HEK293 (cell line): ENCODE data around the gene UGT1A3.

ENCODE experiments used
- CTCF ChIA-PET: fragments of 350-600 bp; formaldehyde crosslinking; extraction: SDS; loops from one replicate; lab custom pipeline; 2021; ENCODE audit warnings: antibody characterized with exemption; lab: Yijun Ruan, JAX
- POLR2A ChIA-PET: fragments of 300-600 bp; formaldehyde crosslinking; extraction: SDS; loops from one replicate; lab custom pipeline; 2020; ENCODE audit warnings: antibody characterized with exemption, inconsistent platforms; lab: Yijun Ruan, JAX
- H3K27ac ChIP-seq: fragments of 200-500 bp; sonication (Bioruptor generic); 2 replicates; pipeline ENCODE4 v1.5.1; 2014; ENCODE audit warnings: low read depth, low read length, control low read depth, inconsistent platforms; ENCODE audit errors: extremely low read depth
- H3K36me3 ChIP-seq, 2 experiments: fragments of 200-500 bp in 1 of 2; sonication (Bioruptor generic) in 1 of 2; 1 replicate in 1 of 2; 2 replicates in 1 of 2; pipeline ENCODE4 v1.5.1; 2014 to 2017; ENCODE audit warnings: inconsistent platforms in 2 of 2, low read length in 2 of 2; ENCODE audit not compliant: control insufficient read depth in 2 of 2, insufficient read depth in 1 of 2
- H3K4me1 ChIP-seq: fragments of 200-500 bp; sonication (Bioruptor generic); 2 replicates; pipeline ENCODE4 v1.5.1; 2014; ENCODE audit warnings: mild to moderate bottlenecking, low read length, inconsistent platforms; ENCODE audit not compliant: control insufficient read depth, insufficient read depth
- H3K4me3 ChIP-seq: 2 replicates; pipeline ENCODE4 v1.5.1; 2011; ENCODE audit warnings: low read depth, mild to moderate bottlenecking, control low read depth, low read length, moderate library complexity
- H3K9me3 ChIP-seq: fragments of 200-500 bp; sonication (Bioruptor generic); 2 replicates; pipeline ENCODE4 v1.5.1; 2014; ENCODE audit warnings: low read depth, low read length, inconsistent platforms; ENCODE audit not compliant: control insufficient read depth, insufficient read depth
- KLF10 ChIP-seq: fragments of 450-650 bp; IDR thresholded peaks from 2 replicates; pipeline ENCODE4 v1.5.1; 2018; ENCODE audit warnings: missing biosample characterization, mild to moderate bottlenecking, missing genetic modification characterization
- MZF1 ChIP-seq: fragments of 450-650 bp; formaldehyde crosslinking; IDR thresholded peaks from 2 replicates; pipeline ENCODE4 v1.5.1; 2017; ENCODE audit warnings: missing biosample characterization, missing genetic modification characterization, borderline replicate concordance
- PRDM1 ChIP-seq: fragments of 450-650 bp; formaldehyde crosslinking; IDR thresholded peaks from 2 replicates; pipeline ENCODE4; 2016; ENCODE audit warnings: missing biosample characterization, missing genetic modification characterization
- TRIM28 ChIP-seq: IDR thresholded peaks from 2 replicates; pipeline ENCODE4 v1.6.1; 2011; ENCODE audit warnings: low read length, control low read depth, borderline replicate concordance
- WT1 ChIP-seq: fragments of 450-650 bp; formaldehyde crosslinking; IDR thresholded peaks from 2 replicates; pipeline ENCODE4 v1.5.1; 2016; ENCODE audit warnings: missing biosample characterization, missing genetic modification characterization
- ZIC2 ChIP-seq: fragments of 450-650 bp; formaldehyde crosslinking; IDR thresholded peaks from 2 replicates; pipeline ENCODE4 v1.5.1; 2016; ENCODE audit warnings: missing biosample characterization, missing genetic modification characterization
- ZNF157 ChIP-seq: fragments of 450-650 bp; formaldehyde crosslinking; IDR thresholded peaks from 2 replicates; pipeline ENCODE4 v1.5.1; 2016; ENCODE audit warnings: missing biosample characterization, missing genetic modification characterization
- ZNF169 ChIP-seq: fragments of 450-650 bp; formaldehyde crosslinking; IDR thresholded peaks from 2 replicates; pipeline ENCODE4 v1.5.1; 2016; ENCODE audit warnings: missing biosample characterization, missing genetic modification characterization
- ZNF202 ChIP-seq: fragments of 450-650 bp; formaldehyde crosslinking; IDR thresholded peaks from 2 replicates; pipeline ENCODE4 v1.5.1; 2016; ENCODE audit warnings: missing biosample characterization, missing genetic modification characterization, borderline replicate concordance
- ZNF394 ChIP-seq: fragments of 450-650 bp; formaldehyde crosslinking; IDR thresholded peaks from 2 replicates; pipeline ENCODE4 v1.5.1; 2016; ENCODE audit warnings: missing biosample characterization, missing genetic modification characterization, mild to moderate bottlenecking, moderate library complexity, borderline replicate concordance
- ZNF530 ChIP-seq: fragments of 450-650 bp; formaldehyde crosslinking; IDR thresholded peaks from 2 replicates; pipeline ENCODE4 v1.5.1; 2016; ENCODE audit warnings: low read depth, missing biosample characterization, missing genetic modification characterization
- ZNF560 ChIP-seq: fragments of 450-650 bp; formaldehyde crosslinking; IDR thresholded peaks from 2 replicates; pipeline ENCODE4 v1.5.1; 2017; ENCODE audit warnings: missing biosample characterization, missing genetic modification characterization, borderline replicate concordance
- ZNF600 ChIP-seq: fragments of 450-650 bp; formaldehyde crosslinking; IDR thresholded peaks from 2 replicates; pipeline ENCODE4 v1.5.1; 2016; ENCODE audit warnings: missing biosample characterization, missing genetic modification characterization
- ZNF785 ChIP-seq: fragments of 450-650 bp; formaldehyde crosslinking; IDR thresholded peaks from 2 replicates; pipeline ENCODE4 v1.5.1; 2016; ENCODE audit warnings: missing biosample characterization, missing genetic modification characterization
- ZNF791 ChIP-seq: fragments of 450-650 bp; formaldehyde crosslinking; IDR thresholded peaks from 2 replicates; pipeline ENCODE4 v1.5.1; 2016; ENCODE audit warnings: missing biosample characterization, missing genetic modification characterization
- ZSCAN23 ChIP-seq: fragments of 450-650 bp; formaldehyde crosslinking; IDR thresholded peaks from 2 replicates; pipeline ENCODE4 v1.5.1; 2016; ENCODE audit warnings: missing biosample characterization, missing genetic modification characterization
- TF ChIP-seq, protein P1 (sequence below): fragments of 450-650 bp; formaldehyde crosslinking; IDR thresholded peaks from 2 replicates; pipeline ENCODE4 v1.5.1; 2016; ENCODE audit warnings: missing biosample characterization, missing genetic modification characterization
- TF ChIP-seq, protein P2 (sequence below): fragments of 450-650 bp; formaldehyde crosslinking; IDR thresholded peaks from 2 replicates; pipeline ENCODE4 v1.5.1; 2017; ENCODE audit warnings: missing biosample characterization, missing genetic modification characterization
- TF ChIP-seq, protein P3 (sequence below): fragments of 450-650 bp; formaldehyde crosslinking; IDR thresholded peaks from 2 replicates; pipeline ENCODE4 v1.5.1; 2016; ENCODE audit warnings: missing biosample characterization, missing genetic modification characterization

Gene UGT1A3

DNA sequence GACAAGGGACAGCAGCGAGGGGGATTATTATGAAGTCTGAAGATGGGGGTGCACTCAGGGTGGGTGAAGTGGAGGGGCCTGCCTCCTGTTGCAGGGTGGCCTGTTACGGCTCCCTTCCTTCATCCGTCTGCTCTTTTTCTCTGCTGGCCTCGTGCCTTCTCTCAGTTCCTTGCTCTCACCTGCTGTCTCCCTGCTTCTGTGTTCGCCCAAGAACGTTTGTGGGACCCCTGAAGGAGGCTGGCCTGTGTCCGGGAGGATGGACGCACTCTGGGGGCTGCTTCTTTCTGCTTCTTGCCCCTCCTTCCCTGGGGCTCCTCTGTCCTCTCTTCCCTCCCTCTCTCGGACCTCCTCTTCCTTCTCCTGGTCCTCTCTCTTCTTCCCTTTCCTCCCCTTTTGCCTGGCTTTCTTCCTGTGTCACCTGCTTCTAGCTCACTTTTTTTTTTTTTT, 63.1 kb downstream of the UGT1A3 start:
- POLR2A ChIA-PET = no interaction called here

DNA sequence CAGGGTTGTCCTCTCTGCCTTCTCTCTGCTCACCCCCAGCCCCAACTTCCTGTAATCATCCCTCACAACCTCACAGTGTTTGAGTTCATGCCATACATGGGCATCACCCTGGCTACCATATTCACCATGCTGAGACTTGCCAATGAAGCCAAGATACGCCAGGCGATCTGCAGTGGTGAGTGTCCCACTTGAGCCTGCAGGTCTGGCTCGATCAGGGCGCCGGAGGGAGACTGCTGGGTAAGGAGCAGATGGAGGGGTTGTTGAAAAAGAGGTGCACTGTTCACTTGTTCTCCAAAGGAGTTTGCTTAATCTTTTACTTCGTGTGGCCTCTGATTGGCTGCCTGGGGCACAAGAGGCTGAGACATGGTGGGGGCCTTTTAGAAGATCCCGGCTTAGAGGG, 63.9 kb downstream of the UGT1A3 start:
- H3K36me3 ChIP-seq = no peaks in the 10 kb centered on the region
- TF ChIP-seq ZIC2 (tag by site-specific recombination) = no peak
- no peak for TF ChIP-seq ZNF600
- TF ChIP-seq MZF1 (tag by site-specific recombination) = no peak
- no peak for TF ChIP-seq ZNF560 (tag by site-specific recombination)
- no peak for TF ChIP-seq PRDM1
- TF ChIP-seq ZNF394 (tag by site-specific recombination) = no peak
- no peak for TF ChIP-seq ZNF169 (tag by site-specific recombination)
- TF ChIP-seq, protein P1, sequence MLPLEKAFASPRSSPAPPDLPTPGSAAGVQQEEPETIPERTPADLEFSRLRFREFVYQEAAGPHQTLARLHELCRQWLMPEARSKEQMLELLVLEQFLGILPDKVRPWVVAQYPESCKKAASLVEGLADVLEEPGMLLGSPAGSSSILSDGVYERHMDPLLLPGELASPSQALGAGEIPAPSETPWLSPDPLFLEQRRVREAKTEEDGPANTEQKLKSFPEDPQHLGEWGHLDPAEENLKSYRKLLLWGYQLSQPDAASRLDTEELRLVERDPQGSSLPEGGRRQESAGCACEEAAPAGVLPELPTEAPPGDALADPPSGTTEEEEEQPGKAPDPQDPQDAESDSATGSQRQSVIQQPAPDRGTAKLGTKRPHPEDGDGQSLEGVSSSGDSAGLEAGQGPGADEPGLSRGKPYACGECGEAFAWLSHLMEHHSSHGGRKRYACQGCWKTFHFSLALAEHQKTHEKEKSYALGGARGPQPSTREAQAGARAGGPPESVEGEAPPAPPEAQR = no peak
- TF ChIP-seq ZNF785 (tag by site-specific recombination) = no peak
- no peak for TF ChIP-seq ZNF791 (tag by site-specific recombination)
- POLR2A ChIA-PET = no interaction called here
- no peak overlapping the region for H3K27ac ChIP-seq
- H3K4me1 ChIP-seq = no peaks in the 10 kb centered on the region
- CTCF ChIA-PET = interaction anchor here (1.0 kb wide), 1 partner anchor 65 kb away, joined by 3 read pairs; no protein-coding TSS in a partner anchor
- H3K4me3 ChIP-seq = no peak overlapping the region
- H3K9me3 ChIP-seq = no peaks in the 10 kb centered on the region

More for the DNA sequence above, 63.1 kb downstream of the UGT1A3 start:
- no peaks in the 10 kb centered on the region for H3K9me3 ChIP-seq
- H3K36me3 ChIP-seq = no peaks in the 10 kb centered on the region
- no peak overlapping the region for H3K27ac ChIP-seq
- H3K4me1 ChIP-seq = no peaks in the 10 kb centered on the region
- H3K4me3 ChIP-seq = no peak overlapping the region
- TF ChIP-seq TRIM28 = no peak
- no peak for TF ChIP-seq ZNF157 (tag by site-specific recombination)
- TF ChIP-seq, protein P2, sequence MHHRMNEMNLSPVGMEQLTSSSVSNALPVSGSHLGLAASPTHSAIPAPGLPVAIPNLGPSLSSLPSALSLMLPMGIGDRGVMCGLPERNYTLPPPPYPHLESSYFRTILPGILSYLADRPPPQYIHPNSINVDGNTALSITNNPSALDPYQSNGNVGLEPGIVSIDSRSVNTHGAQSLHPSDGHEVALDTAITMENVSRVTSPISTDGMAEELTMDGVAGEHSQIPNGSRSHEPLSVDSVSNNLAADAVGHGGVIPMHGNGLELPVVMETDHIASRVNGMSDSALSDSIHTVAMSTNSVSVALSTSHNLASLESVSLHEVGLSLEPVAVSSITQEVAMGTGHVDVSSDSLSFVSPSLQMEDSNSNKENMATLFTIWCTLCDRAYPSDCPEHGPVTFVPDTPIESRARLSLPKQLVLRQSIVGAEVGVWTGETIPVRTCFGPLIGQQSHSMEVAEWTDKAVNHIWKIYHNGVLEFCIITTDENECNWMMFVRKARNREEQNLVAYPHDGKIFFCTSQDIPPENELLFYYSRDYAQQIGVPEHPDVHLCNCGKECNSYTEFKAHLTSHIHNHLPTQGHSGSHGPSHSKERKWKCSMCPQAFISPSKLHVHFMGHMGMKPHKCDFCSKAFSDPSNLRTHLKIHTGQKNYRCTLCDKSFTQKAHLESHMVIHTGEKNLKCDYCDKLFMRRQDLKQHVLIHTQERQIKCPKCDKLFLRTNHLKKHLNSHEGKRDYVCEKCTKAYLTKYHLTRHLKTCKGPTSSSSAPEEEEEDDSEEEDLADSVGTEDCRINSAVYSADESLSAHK = no peak
- no peak for TF ChIP-seq ZNF202 (tag by site-specific recombination)
- no peak for TF ChIP-seq WT1 (tag by site-specific recombination)
- no peak for TF ChIP-seq ZSCAN23
- TF ChIP-seq ZNF530 (tag by site-specific recombination) = no peak
- no peak for TF ChIP-seq KLF10
- TF ChIP-seq, protein P3, sequence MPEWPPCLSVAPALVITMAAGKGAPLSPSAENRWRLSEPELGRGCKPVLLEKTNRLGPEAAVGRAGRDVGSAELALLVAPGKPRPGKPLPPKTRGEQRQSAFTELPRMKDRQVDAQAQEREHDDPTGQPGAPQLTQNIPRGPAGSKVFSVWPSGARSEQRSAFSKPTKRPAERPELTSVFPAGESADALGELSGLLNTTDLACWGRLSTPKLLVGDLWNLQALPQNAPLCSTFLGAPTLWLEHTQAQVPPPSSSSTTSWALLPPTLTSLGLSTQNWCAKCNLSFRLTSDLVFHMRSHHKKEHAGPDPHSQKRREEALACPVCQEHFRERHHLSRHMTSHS (tag by site-specific recombination) = no peak
- TF ChIP-seq, all 188 proteins: peak for 0
- CTCF ChIA-PET = no interaction called here
